ENCODE results near the gene PLXND1.

DNA sequence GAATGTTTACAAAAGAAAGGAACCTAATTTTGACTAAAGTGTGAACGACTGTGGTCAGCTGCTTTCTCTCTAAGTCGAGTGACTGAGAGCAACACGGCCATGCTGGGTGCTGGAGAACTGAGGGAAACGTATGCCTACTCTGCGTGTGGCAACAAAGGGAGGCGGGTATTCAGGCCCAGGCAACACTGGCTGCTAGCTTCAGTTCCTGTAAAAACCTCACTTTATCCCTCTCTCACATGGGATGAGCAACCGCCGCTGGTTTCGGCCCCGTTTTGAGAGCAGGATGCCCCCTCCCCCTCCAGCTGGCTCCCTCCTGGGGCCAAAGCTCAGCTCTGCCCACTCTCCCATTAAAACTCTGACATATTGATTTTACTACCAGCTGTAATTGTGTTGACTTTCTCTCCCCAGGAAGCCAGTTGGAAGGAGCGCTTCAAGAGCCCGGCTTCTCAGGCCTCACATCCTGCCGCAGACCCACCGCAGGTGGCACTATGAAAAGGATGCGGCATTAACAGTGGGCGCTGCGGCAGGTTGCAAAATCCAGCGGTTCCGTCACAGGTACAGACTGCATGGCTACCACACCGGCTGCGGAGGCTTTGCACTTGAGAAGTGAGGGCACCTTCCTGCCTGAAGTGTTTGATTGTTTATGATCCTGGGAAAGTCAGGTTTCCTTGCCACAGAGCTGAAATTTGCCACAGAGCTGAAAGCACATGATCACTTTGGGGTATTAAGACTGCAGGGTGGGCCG lies 12.7 kb downstream of the PLXND1 start:
- TF ChIP-seq, protein P1, sequence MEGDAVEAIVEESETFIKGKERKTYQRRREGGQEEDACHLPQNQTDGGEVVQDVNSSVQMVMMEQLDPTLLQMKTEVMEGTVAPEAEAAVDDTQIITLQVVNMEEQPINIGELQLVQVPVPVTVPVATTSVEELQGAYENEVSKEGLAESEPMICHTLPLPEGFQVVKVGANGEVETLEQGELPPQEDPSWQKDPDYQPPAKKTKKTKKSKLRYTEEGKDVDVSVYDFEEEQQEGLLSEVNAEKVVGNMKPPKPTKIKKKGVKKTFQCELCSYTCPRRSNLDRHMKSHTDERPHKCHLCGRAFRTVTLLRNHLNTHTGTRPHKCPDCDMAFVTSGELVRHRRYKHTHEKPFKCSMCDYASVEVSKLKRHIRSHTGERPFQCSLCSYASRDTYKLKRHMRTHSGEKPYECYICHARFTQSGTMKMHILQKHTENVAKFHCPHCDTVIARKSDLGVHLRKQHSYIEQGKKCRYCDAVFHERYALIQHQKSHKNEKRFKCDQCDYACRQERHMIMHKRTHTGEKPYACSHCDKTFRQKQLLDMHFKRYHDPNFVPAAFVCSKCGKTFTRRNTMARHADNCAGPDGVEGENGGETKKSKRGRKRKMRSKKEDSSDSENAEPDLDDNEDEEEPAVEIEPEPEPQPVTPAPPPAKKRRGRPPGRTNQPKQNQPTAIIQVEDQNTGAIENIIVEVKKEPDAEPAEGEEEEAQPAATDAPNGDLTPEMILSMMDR (IDR thresholded peaks at IDR 0.05): no peak
- TF ChIP-seq POLR2AphosphoS5 (IDR thresholded peaks at IDR 0.05) (no peak), POLR2A (IDR thresholded peaks at IDR 0.05) (no peak)
